ENCODE data around the gene PRRC2B.

GRCh38 chr9:131387394-131387793 is 6.5 kb upstream of the PRRC2B start:
- TF ChIP-seq POLR2A (IDR thresholded peaks at IDR 0.05; ENCODE audit: low read depth, low read length) (no peak), POLR2AphosphoS5 (IDR thresholded peaks at IDR 0.05; ENCODE audit: low read depth, low read length) (no peak), SPI1 (IDR thresholded peaks at IDR 0.05; ENCODE audit: low read depth, low read length) (no peak), PAX5 (IDR thresholded peaks at IDR 0.05; ENCODE audit: insufficient read depth, low read length, severe bottlenecking) (no peak), TAF1 (IDR thresholded peaks at IDR 0.05; ENCODE audit: low read depth, low read length) (no peak), POU2F2 (IDR thresholded peaks at IDR 0.05; ENCODE audit: low read depth, low read length) (no peak)

All from GM12891 (cell line).